HK-2 (cell line): ENCODE results near the gene RPL15.

ENCODE experiments used
- DNase-seq: peaks from one replicate; pipeline ENCODE4 v3.0.0-alpha.2; 2018; ENCODE audit not compliant: unreplicated experiment

The RPL15 gene

DNA sequence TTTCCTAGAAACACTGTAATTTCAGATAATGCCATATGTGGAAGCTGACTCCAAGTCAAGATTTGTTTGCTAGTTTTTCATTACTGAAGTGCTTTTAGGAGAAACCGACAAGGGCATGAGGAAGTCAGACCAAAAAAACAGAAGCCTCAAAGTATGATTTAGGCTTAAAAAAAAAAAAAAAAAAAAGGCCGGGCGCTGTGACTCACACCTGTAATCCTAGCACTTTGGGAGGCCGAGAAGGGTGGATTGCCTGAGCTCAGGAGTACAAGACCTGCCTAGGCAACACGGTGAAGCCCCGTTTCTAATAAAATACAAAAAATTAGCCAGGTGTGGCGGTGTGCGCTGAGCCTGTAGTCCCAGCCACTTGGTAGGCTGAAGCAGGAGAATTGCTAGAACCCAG lies 11.6 kb downstream of the RPL15 start:
- DNase-seq = no peak

- DNase-seq = no peak
Measured at GRCh38 chr3:23931597-23931996, 14.7 kb downstream of the RPL15 start.

GRCh38 chr3:23932571-23932970 lies 15.6 kb downstream of the RPL15 start:
- DNase-seq = no peak

GRCh38 chr3:23934253-23934652 lies 17.3 kb downstream of the RPL15 start:
- no peak for DNase-seq

GRCh38 chr3:23937296-23937695 lies 20.4 kb downstream of the RPL15 start:
- no peak for DNase-seq

GRCh38 chr3:23938688-23939087 lies 21.8 kb downstream of the RPL15 start:
- no peak for DNase-seq

- no peak for DNase-seq
Measured at GRCh38 chr3:23940775-23941174, 23.8 kb downstream of the RPL15 start.

DNA sequence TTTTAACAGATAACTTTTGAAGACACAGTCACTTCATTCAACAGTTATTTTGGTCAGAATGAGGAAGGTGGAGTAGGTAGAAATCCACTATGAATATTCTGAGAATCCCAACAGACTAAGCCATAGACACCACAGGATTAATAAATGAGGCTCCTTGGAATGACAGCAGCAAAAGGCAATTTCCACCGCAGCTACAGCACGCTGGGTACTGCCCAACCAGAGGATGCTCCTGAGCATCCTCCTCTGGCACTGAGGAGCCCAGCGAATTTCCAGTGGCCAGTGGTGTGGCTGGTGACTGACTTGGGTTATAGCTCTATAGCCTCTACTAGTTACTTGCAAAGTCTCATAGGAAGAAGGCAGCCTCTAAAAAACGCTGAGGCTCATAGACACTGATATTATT lies 24.5 kb downstream of the RPL15 start:
- no peak for DNase-seq

DNA sequence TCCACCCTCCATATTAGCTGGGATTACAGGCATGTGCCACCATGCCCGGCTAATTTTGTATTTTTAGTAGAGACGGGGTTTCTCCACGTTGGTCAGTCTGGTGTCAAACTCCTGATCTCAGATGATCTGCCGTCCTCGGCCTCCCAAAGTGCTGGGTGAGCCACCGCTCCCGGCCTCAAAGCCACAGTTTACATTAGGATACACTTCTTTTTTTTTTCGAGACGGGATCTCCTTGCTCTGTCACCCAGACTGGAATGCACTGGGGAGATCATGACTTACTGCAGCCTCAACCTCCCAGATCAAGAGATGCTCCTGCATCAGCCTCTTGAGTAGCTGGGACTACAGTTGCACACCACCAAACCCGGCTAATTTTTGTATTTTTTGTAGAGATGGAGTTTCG lies 25.6 kb downstream of the RPL15 start:
- DNase-seq = no peak

DNA sequence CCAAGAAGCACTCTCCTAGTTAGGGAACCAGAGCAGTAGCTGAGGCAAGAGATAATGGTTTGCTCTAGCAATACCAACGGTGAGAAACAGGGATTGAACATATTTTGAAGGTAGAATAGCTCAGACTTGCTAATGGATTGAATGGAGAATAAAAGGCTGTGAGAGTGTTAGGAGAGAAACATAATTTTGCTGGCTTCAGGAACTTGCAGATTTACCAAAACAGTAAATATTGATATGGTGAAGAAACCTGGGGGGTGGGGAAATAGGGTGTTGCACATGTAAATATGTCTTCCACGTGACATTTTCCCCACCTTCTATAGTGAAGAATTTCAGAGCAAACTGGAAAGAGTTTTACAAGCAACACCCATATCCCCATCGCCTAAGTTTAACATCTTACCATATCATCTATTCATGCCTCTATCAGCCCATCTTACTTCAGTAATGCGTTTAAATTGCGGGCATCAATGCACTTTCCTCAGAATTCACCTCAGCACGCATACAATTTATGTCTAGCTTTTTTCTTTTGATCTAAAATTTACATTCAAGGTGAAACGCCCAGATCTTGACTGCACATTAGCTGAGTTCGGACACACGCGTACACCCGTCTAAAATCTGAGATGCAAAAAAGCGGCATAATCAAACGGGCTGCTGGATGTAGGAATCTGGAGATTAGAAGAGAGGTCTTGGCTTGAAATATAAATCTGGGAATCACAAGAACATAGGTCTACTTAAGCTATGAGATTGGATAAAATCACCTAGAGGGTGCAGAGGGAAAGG lies 27.3 kb downstream of the RPL15 start:
- no peak for DNase-seq

GRCh38 chr3:23944861-23945662 lies 28.1 kb downstream of the RPL15 start, which contains the start of gene NR1D2:
Gene NR1D2, plus strand, starts transcription at chr3:23945286. Its CDS starts 293 bp downstream, at chr3:23945579.
- DNase-seq = peak; percentile 76

- DNase-seq = no peak
Measured at GRCh38 chr3:23945663-23945912, 28.7 kb downstream of the RPL15 start.

DNA sequence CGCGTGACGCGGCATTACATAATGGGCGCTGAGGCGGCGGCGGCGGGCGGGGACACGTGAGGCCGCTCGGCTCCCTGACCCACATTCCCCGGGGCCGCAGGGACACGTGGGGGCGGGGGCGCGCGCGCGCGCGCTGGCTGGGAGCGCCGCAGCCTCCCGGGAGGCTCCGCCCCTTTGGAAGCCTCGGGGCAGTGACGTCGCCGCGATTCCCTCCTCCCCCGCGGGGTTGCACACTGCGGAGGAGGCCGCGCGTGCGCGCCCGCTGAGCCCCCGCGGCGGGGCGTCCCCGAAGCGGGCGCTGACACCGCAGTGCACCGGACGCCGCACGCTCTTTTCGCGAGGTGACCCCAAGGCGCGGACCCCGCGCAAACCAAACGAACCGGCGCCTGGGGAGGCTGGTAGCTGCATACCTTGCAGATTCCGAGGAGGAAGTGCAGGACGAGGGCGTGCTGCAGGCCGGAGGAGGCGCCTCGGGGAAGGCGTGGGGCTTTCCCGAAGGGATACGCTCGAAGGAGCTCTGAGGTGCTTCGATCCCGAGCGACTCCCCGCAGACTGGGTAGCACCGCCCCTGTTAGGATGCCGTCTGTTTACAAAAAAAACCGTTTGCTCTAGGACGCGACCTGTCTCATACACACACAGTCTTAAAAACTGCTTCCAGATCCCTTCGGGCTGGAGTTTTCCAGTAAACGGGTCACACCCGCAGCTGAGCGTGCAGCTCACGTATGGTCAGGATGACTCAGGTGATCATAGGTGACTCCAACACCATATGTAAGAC lies 29.2 kb downstream of the RPL15 start:
- peak; percentile 92 for DNase-seq

DNA sequence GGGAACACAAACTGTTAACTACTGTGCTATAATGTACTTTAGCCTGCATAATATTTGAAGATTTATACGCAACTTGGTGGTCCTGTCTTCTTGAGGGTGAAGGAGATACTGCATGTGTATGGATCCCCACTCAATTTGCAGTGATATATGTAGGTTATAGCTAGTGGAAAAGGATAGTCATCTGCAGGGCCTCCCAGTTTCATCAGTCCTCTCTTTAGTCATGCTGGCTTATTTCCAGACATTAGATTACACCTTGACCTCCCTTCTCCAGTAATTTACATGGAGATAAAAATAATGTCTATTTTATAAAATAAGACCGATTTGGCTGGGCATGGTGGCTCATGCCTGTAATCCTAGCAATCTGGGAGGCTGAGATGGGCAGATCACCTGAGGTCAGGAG lies 31.8 kb downstream of the RPL15 start:
- no peak for DNase-seq

GRCh38 chr3:23949784-23950183 lies 32.9 kb downstream of the RPL15 start:
- no peak for DNase-seq

- no peak for DNase-seq
Measured at GRCh38 chr3:23950293-23950692, 33.4 kb downstream of the RPL15 start.

- no peak for DNase-seq
Measured at GRCh38 chr3:23952646-23953045, 35.7 kb downstream of the RPL15 start.

DNA sequence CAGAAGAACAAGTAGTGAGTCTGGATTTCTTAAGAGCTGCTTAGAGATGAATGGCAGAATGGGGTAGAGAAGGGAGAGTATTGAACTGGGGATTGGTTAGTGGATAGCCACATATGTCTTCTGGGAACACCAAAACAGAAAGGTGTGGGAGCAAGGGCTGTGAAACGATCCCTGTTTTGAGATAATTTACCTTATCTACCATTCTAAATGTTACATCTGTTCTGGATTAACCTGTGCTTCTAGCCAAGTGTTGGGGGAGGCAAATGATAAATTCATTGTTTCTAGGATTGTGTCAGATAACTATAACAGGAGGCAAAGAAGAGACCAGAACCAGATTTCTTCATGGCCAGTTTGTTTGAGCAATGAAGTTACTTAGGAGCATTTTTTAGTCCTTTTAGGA lies 36.6 kb downstream of the RPL15 start:
- DNase-seq = no peak

GRCh38 chr3:23954144-23954543 lies 37.2 kb downstream of the RPL15 start:
- no peak for DNase-seq

DNA sequence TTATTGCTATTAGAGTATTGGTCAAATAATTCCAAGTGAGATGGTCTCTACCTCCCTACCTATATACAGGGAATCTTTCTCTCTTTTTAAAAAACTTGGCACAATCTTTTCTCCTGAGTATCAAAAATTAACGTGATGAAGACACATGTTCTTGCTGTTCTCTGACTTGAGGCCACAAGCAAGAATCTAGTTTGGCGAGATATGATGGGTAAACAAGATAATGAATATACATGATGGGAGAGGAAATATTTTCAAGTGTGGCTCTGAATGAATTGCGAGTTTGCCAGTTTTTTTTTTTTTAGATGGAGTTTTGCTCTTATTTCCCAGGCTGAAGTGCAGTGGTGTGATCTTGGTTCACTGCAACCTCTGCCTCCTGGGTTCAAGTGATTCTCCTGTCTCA lies 39.8 kb downstream of the RPL15 start:
- DNase-seq = no peak

- no peak for DNase-seq
Measured at GRCh38 chr3:23959135-23959900, 42.4 kb downstream of the RPL15 start.

GRCh38 chr3:23960649-23961048 lies 43.7 kb downstream of the RPL15 start:
- no peak for DNase-seq
